Measurements from ENCODE around the gene RAET1L.
A peak's percentile ranks its signal among the peaks of the same experiment; 100 is the strongest.
"Not testable (repeated sequence)": the region's sequence is repeated elsewhere in the genome, so short reads cannot be mapped to it uniquely, and the experiment has no call there.

The RAET1L gene

GRCh38 chr6:149990212-149990660, 35.1 kb downstream of the RAET1L start:
- DNase-seq: no peak

GRCh38 chr6:149988550-149989346, 36.6 kb downstream of the RAET1L start:
- DNase-seq: no peak

- DNase-seq: no peak
These were observed 37.7 kb downstream of the RAET1L start for GRCh38 chr6:149987602-149988107.

GRCh38 chr6:149985481-149985937, 39.8 kb downstream of the RAET1L start:
- DNase-seq: no peak

- no peak for DNase-seq
These were observed 40.6 kb downstream of the RAET1L start for GRCh38 chr6:149984773-149985172.

GRCh38 chr6:149983145-149983544, 42.2 kb downstream of the RAET1L start:
- no peak for DNase-seq

GRCh38 chr6:149979293-149979692, 46.0 kb downstream of the RAET1L start:
- DNase-seq: peak; percentile 39

GRCh38 chr6:149978610-149979009, 46.7 kb downstream of the RAET1L start:
- DNase-seq: no peak

- peak; percentile 16 for DNase-seq
These were observed 48.1 kb downstream of the RAET1L start for GRCh38 chr6:149977221-149977620.

- DNase-seq: no peak
These were observed 49.9 kb downstream of the RAET1L start for GRCh38 chr6:149975400-149975799.

- peak; percentile 2 for DNase-seq
These were observed 50.5 kb downstream of the RAET1L start for GRCh38 chr6:149974825-149975224.

- peak; percentile 4 for DNase-seq
These were observed 50.9 kb downstream of the RAET1L start for GRCh38 chr6:149974394-149974793.

GRCh38 chr6:149969635-149970034, 55.7 kb downstream of the RAET1L start:
- DNase-seq: peak; percentile 20

- DNase-seq: not testable (repeated sequence)
These were observed 56.4 kb downstream of the RAET1L start for GRCh38 chr6:149968909-149969308.
